DMS153 treated with DMSO at 0.1 percent for 48 hours (cell line): ENCODE data around the gene ZBTB7C.
A peak's percentile ranks its signal among the peaks of the same experiment; 100 is the strongest.

Experiments
- DNase-seq: peaks from one replicate; lab custom pipeline; 2025; ENCODE audit not compliant: unreplicated experiment; lab: John Stamatoyannopoulos, UW

The ZBTB7C gene

GRCh38 chr18:48391868-48392267, 17.3 kb downstream of the ZBTB7C start:
- no peak for DNase-seq

GRCh38 chr18:48390641-48391040, 18.5 kb downstream of the ZBTB7C start:
- DNase-seq, result no peak

- no peak for DNase-seq
Measured at GRCh38 chr18:48388478-48388877, 20.7 kb downstream of the ZBTB7C start.

DNA sequence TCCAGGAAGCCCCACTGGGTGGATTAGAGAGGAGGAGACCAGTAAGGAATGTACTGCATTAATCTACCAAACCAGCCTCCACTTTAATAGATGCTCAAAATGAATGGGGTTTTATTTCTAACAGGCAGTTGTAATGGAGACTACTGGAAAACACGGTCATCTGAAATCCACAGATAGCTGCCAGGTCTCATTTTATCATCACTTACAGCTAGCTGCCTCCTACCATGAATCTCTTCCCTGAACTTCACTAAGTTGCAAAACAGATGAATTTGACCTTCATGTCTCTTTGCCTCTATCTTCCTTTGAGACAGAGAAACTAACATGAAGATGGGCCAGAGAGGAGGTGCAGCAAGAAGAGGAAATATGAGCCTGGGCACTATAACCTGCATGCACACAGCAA, 21.9 kb downstream of the ZBTB7C start:
- no peak for DNase-seq

GRCh38 chr18:48385596-48385995, 23.6 kb downstream of the ZBTB7C start:
- no peak for DNase-seq

DNA sequence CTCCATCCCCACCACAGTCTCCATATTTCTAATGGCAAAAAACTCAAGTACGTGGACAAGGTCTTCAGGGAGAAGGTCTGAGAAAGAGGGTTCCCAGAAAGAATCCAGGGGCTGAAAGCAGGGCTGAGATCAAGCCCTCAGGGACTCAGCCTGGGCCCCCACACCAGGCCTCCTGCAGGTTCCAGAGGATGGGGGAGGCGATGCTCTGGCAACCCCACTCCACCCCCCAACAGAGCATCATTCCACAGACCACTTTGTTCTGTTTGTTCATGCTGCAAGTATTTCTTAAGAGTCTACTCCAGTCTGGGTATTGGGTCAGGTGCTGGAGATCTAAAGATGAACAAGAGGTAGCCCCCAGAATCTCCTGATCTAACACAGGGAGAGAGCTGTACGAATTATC, 32.2 kb downstream of the ZBTB7C start:
- no peak for DNase-seq

- no peak for DNase-seq
Measured at GRCh38 chr18:48376406-48376805, 32.8 kb downstream of the ZBTB7C start.

DNA sequence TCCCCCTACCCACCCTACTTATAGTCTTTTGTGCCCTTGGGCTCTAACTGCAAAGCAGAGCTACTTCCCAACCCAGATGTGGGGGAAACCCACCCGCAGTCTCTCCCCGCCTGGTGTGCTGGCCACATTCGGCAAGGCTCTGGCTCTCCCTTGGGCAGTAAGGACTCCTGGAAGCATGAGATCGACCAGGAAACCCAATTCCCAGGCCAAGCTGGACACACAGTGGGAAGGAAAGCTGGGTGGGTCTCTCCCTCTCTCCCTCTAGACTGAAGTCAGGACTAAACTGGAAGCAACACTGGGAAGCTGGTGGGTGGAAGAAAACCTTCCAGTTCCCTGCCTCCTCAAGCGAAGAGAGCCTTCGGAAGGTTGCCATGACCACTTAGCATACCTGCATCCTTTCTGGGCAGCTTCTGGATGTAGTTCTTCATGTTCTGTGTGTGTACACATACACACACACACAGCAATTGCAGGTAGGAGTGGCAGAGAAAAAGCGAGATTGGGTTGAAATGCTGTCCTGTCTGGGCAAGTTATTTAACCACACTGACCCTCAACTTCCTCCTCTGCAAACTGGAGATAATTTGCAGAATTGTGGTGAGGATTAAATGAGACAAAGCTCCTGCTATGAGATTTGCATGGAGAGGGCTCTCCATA, 33.9 kb downstream of the ZBTB7C start:
- DNase-seq, result no peak

- no peak for DNase-seq
Measured at GRCh38 chr18:48374423-48375149, 34.6 kb downstream of the ZBTB7C start.

GRCh38 chr18:48371854-48372602, 37.2 kb downstream of the ZBTB7C start:
- DNase-seq, result no peak

DNA sequence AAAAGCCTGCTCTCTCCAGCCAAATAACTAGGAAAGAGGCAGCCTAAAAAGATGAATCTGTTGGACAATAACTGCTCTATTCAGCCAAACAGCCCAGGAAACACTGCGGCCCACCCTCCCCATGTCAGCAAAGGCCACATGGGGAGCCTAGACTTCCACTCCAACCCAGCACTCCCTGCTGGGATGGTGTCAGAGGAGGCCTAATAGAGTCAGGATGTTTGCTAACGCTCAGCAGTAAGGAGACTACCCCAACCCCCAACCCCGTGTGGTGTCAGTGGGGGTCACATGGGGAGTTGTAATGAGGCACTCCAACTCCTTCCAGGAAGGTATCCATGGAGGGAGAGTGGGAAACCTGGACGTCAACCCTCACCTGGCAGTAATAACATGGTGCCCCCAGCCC, 41.6 kb downstream of the ZBTB7C start:
- no peak for DNase-seq

DNA sequence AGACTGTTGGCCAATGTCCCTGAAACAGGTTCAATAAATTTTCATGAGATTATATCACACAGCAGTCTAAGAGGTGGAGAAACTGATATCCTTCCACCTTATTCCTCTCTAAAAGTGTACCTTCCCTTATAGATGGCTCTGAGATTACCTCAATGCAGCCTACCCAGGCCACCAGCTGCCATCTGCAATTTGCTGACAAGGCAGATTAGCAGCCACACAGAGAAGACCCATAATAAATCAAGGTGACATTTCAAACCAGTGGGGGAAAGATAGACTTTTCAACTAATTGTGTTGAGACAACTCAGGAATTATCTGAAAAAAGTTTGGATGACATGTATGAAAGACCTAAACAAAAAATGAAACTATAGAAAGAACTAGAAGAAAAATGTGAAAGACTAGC, 43.2 kb downstream of the ZBTB7C start:
- DNase-seq, result no peak

GRCh38 chr18:48364146-48364545, 45.0 kb downstream of the ZBTB7C start:
- DNase-seq, result no peak

DNA sequence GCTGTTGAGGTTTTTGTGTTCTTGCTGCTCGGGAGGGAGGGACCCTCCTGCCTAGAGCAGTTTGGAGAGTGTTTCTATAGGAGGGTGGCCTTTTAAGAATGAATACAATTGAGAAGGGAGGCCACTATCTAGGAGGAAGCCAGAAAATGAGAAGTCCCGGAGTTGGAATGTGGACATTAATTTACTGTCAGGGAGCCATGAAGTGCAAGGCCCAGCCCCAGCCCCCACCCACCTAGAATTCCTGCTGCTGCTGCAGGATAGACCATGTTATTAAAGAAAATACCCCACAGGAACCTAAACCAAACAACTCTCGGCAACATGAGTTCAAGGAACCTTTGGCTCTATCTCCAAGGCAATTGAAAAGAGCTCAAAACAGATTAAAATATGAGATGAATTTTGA, 46.0 kb downstream of the ZBTB7C start:
- DNase-seq, result no peak

GRCh38 chr18:48361801-48362200, 47.4 kb downstream of the ZBTB7C start:
- no peak for DNase-seq

DNA sequence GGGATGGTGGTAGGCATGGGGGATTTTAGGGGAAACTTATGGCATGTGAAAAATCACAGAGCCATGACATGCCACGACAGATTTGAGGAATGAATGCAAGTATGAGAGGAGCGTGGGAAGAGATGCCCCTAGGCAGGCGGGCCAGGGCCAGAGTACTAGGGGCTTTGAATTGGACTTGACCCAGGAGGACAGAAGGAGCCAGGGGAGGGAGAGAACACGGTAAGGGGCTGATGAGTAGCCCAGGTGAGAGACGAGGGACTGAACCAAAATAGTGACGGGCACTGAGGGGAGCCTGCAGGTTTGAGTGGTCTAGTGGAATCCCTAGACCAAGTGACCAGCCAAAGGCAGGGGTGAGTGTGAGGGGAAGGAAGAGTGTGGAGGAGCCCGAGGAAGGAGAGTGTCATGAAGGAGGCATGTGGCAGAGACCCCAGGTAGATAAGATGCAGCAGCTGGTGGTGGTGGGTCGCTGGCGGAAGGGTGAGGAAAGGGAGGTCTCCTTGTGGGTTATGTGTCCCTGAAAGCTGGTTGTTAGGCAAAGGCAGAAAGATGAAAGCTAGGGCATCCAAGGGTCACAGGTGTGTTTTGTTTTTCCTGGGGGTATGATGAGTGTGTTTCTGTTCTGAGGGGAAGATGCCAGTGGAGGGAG, 48.7 kb downstream of the ZBTB7C start:
- DNase-seq, result no peak

DNA sequence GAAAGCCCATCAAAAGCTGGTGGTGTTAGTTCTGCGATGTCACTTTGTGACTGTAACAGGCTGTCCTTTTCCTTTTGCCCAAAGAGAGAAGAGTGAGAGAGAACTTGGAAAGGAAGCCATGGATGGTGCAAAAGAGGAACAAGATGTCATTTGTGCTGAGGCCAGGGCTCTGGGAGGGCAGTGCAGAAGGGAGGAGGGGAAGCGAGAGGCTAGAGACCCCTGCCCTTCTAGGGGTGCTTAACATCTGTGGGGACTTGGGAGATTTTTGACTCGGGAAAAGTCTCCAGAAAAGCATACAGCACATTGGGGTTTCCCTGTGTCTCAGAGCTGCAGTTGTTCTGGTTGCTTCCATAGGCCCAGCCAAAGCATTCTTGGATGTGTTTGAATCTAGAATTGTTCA, 49.6 kb downstream of the ZBTB7C start:
- no peak for DNase-seq

DNA sequence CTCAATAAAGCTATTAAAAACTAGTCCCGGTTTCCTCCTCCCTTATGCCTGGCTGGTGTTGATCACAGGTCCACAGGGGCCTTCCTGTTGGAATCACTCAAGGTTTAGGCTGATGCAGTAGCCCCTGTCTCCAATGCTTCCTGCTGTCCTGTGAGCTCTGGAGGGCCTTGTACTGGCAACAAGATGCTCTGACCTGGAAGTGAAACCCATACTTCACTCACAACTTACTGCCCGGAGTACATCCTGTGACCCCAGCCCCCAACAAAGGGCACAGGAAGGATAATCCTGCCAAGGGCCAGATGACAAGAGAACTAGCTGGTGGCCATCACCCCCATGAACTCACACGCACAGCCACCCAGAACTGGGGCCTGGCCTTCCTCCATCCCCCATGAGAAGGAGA, 50.3 kb downstream of the ZBTB7C start:
- no peak for DNase-seq

GRCh38 chr18:48356909-48357631, 52.1 kb downstream of the ZBTB7C start:
- peak; percentile 37 for DNase-seq

- no peak for DNase-seq
Measured at GRCh38 chr18:48356151-48356745, 52.9 kb downstream of the ZBTB7C start.
